DND-41 (cell line): Measurements from ENCODE around the gene TACC3.

Experiments
- ATAC-seq: fragments of 200-7000 bp; cut with Tn5 transposase; 3 replicates; pipeline ENCODE4 v1.9.1; 2021; ENCODE audit warnings: low read depth; ENCODE audit not compliant: insufficient read depth
- DNase-seq: peaks from one replicate; pipeline ENCODE4 v3.0.0-alpha.2; 2020
- H2AFZ ChIP-seq: 2 replicates; pipeline ENCODE4 v1.6.0; 2012; ENCODE audit warnings: low read depth, low read length
- H3K27ac ChIP-seq: 2 replicates; pipeline ENCODE4 v1.5.1; 2012; ENCODE audit warnings: low read length, inconsistent platforms
- H3K27me3 ChIP-seq: fragments of 200-600 bp; sonication (generic); 2 replicates; pipeline ENCODE4 v1.6.0; 2012; ENCODE audit warnings: low read length, mild to moderate bottlenecking, inconsistent platforms; ENCODE audit not compliant: insufficient read depth, poor library complexity
- H3K36me3 ChIP-seq: 2 replicates; pipeline ENCODE4 v1.5.1; 2012; ENCODE audit warnings: low read length, inconsistent platforms; ENCODE audit not compliant: insufficient read depth
- H3K4me1 ChIP-seq: 2 replicates; pipeline ENCODE4 v1.5.1; 2012; ENCODE audit warnings: mild to moderate bottlenecking, low read length; ENCODE audit not compliant: insufficient read depth
- H3K4me2 ChIP-seq: 2 replicates; pipeline ENCODE4 v1.6.0; 2012; ENCODE audit warnings: mild to moderate bottlenecking, moderate library complexity, low read length, inconsistent platforms; ENCODE audit not compliant: insufficient read depth
- H3K4me3 ChIP-seq, 2 experiments: fragments of 200-600 bp in 1 of 2; shearing (Covaris generic) in 1 of 2; 2 replicates each; pipeline ENCODE4 v1.5.1; 2012 to 2016; ENCODE audit warnings: inconsistent platforms in 2 of 2, low read length in 2 of 2, mild to moderate bottlenecking in 2 of 2, low read depth in 1 of 2, moderate library complexity in 1 of 2
- H3K79me2 ChIP-seq: 2 replicates; pipeline ENCODE4 v1.6.0; 2012; ENCODE audit warnings: low read length, inconsistent platforms; ENCODE audit not compliant: insufficient read depth
- H3K9ac ChIP-seq: 2 replicates; pipeline ENCODE4 v1.6.0; 2012; ENCODE audit warnings: low read depth, mild to moderate bottlenecking, inconsistent platforms, low read length, moderate library complexity
- H3K9me3 ChIP-seq: 2 replicates; pipeline ENCODE4 v1.5.1; 2012; ENCODE audit warnings: low read length, moderate library complexity, mild to moderate bottlenecking, inconsistent platforms; ENCODE audit not compliant: insufficient read depth, severe bottlenecking
- H4K20me1 ChIP-seq: 2 replicates; pipeline ENCODE4 v1.6.0; 2012; ENCODE audit warnings: low read length; ENCODE audit not compliant: insufficient read depth
- EZH2 ChIP-seq: IDR thresholded peaks from 3 replicates; pipeline ENCODE4 v1.6.1; 2012; ENCODE audit warnings: borderline replicate concordance, low read depth, mild to moderate bottlenecking, moderate library complexity, low read length, inconsistent platforms; ENCODE audit not compliant: severe bottlenecking
- TF ChIP-seq, protein P1 (sequence below): IDR thresholded peaks from 2 replicates; pipeline ENCODE4 v1.5.1; 2012; ENCODE audit warnings: borderline replicate concordance, low read length, moderate library complexity, mild to moderate bottlenecking; ENCODE audit not compliant: poor library complexity, severe bottlenecking; ENCODE audit errors: extremely low read depth

Gene TACC3

GRCh38 chr4:1737666-1738065 is 16.3 kb downstream of the TACC3 start:
- Histone ChIP-seq H3K27me3 (no peaks in the 10 kb centered on the region), H3K4me2 (no peak overlapping the region), H3K9me3 (peaks cover 25% of the 10 kb centered on the region), H3K4me1 (no peaks in the 10 kb centered on the region), H3K79me2 (peaks cover 27% of the 10 kb centered on the region; the same call in 1 of the 2 replicates), H3K9ac (no peak overlapping the region), H3K36me3 (peaks cover 99% of the 10 kb centered on the region), H2AFZ (no peak overlapping the region), H3K4me3 (no peak overlapping the region), H3K27ac (no peak overlapping the region), H4K20me1 (peaks cover 30% of the 10 kb centered on the region)
- DNase-seq: no peak
- ATAC-seq: no peak
- TF ChIP-seq, protein P1, sequence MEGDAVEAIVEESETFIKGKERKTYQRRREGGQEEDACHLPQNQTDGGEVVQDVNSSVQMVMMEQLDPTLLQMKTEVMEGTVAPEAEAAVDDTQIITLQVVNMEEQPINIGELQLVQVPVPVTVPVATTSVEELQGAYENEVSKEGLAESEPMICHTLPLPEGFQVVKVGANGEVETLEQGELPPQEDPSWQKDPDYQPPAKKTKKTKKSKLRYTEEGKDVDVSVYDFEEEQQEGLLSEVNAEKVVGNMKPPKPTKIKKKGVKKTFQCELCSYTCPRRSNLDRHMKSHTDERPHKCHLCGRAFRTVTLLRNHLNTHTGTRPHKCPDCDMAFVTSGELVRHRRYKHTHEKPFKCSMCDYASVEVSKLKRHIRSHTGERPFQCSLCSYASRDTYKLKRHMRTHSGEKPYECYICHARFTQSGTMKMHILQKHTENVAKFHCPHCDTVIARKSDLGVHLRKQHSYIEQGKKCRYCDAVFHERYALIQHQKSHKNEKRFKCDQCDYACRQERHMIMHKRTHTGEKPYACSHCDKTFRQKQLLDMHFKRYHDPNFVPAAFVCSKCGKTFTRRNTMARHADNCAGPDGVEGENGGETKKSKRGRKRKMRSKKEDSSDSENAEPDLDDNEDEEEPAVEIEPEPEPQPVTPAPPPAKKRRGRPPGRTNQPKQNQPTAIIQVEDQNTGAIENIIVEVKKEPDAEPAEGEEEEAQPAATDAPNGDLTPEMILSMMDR: no peak
- no peak for TF ChIP-seq EZH2

DNA sequence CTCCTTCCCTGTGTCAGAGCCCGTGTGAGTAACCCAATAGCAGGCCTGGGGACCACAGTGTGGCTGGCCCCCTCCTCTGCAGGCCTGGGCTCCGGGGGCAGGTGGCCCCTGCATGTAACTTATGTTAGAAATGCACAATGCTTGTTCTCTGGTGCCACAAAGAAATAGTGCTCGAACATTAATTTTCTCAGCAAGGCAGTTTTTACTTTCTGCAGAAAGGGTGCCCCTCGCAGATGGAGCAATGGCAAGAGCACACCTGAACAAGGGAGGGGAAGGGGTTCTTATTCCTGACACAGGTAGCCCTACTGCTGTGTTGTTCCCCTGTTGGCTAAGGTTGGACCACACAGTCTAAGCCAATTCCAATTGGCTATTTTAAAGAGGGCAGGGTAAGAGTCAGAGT is 17.1 kb downstream of the TACC3 start:
- no peaks in the 10 kb centered on the region for H3K4me1 ChIP-seq
- ATAC-seq (no peak), DNase-seq (no peak)
- H3K27me3 ChIP-seq: no peaks in the 10 kb centered on the region
- H3K4me3 ChIP-seq: no peak overlapping the region
- H3K4me2 ChIP-seq: no peak overlapping the region
- peaks cover 94% of the 10 kb centered on the region for H3K36me3 ChIP-seq
- no peak overlapping the region for H3K27ac ChIP-seq
- TF ChIP-seq, protein P1: no peak
- TF ChIP-seq EZH2: no peak
- no peak overlapping the region for H2AFZ ChIP-seq
- peaks cover 25% of the 10 kb centered on the region for H3K9me3 ChIP-seq
- peaks cover 20% of the 10 kb centered on the region; the same call in 1 of the 2 replicates for H3K79me2 ChIP-seq
- no peak overlapping the region for H3K9ac ChIP-seq
- H4K20me1 ChIP-seq: peaks cover 27% of the 10 kb centered on the region

DNA sequence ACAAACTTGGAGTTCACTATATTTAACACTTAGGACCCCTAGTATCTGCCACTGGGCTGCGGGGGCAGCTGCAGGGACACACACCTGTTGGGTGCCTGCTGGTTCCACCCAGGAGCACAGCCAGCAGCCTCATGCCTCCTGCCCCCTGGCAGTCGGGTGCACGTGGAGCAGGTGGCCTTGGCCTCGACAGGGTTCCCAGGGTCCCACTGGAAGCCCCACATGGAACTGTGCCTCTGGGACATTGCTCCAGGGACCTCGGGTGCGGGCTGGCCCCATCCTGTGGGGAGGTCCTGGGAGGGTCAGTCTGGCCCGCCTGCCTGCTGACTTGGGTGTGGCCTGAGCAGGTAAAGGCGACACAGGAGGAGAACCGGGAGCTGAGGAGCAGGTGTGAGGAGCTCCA is 18.0 kb downstream of the TACC3 start:
- TF ChIP-seq, protein P1: no peak
- TF ChIP-seq EZH2: no peak
- H3K9me3 ChIP-seq: peaks cover 25% of the 10 kb centered on the region

More for the DNA sequence above, 18.0 kb downstream of the TACC3 start:
- no peak overlapping the region for H3K27ac ChIP-seq
- DNase-seq (no peak), ATAC-seq (0 out of 3 replicates have a peak, but pooled peaks have one; percentile 12)
- H3K9ac ChIP-seq: no peak overlapping the region
- H3K4me1 ChIP-seq: no peaks in the 10 kb centered on the region
- H2AFZ ChIP-seq: no peak overlapping the region
- H4K20me1 ChIP-seq: peaks cover 35% of the 10 kb centered on the region
- H3K4me3 ChIP-seq: no peak overlapping the region
- H3K36me3 ChIP-seq: peaks cover 94% of the 10 kb centered on the region
- peaks cover 20% of the 10 kb centered on the region; the same call in 1 of the 2 replicates for H3K79me2 ChIP-seq
- H3K27me3 ChIP-seq: no peaks in the 10 kb centered on the region
- no peak overlapping the region for H3K4me2 ChIP-seq
